DOHH2 (cell line): ENCODE results near the gene UBXN10.

Source experiments
- H3F3A ChIP-seq: fragments of 200-600 bp; sonication (generic), shearing (Covaris generic); 2 replicates; pipeline ENCODE4 v1.6.0; 2016; ENCODE audit warnings: antibody characterized with exemption, mild to moderate bottlenecking; ENCODE audit not compliant: control insufficient read depth, insufficient read depth
- H3K27ac ChIP-seq: fragments of 200-600 bp; sonication (generic); 2 replicates; pipeline ENCODE4 v1.5.1; 2014; ENCODE audit warnings: low read depth, mild to moderate bottlenecking, low read length, moderate library complexity
- H3K27me3 ChIP-seq: fragments of 200-600 bp; sonication (generic); 2 replicates; pipeline ENCODE4 v1.6.1; 2014; ENCODE audit warnings: mild to moderate bottlenecking, low read length, mixed read lengths; ENCODE audit not compliant: control insufficient read depth
- H3K36me3 ChIP-seq: fragments of 200-600 bp; sonication (generic); 2 replicates; pipeline ENCODE4 v1.6.1; 2014; ENCODE audit warnings: mild to moderate bottlenecking, low read length, moderate library complexity, mixed read lengths; ENCODE audit not compliant: control insufficient read depth
- H3K4me1 ChIP-seq: fragments of 200-600 bp; sonication (generic); 2 replicates; pipeline ENCODE4 v1.6.1; 2014; ENCODE audit warnings: mild to moderate bottlenecking, low read length, mixed read lengths; ENCODE audit not compliant: control insufficient read depth
- H3K4me2 ChIP-seq: fragments of 200-600 bp; sonication (generic); 2 replicates; pipeline ENCODE4 v1.6.0; 2014; ENCODE audit warnings: mild to moderate bottlenecking, low read length, moderate library complexity
- H3K4me3 ChIP-seq: fragments of 200-600 bp; sonication (generic); 2 replicates; pipeline ENCODE4 v1.5.1; 2014; ENCODE audit warnings: mild to moderate bottlenecking, low read length, mixed read lengths
- H3K79me2 ChIP-seq: fragments of 200-600 bp; sonication (generic); 2 replicates; pipeline ENCODE4 v1.6.1; 2014; ENCODE audit warnings: mild to moderate bottlenecking, low read length, mixed read lengths; ENCODE audit not compliant: control insufficient read depth
- H3K9me2 ChIP-seq: fragments of 200-600 bp; sonication (generic); replicated peaks from 2 replicates; pipeline ENCODE4 v1.6.1; 2014; ENCODE audit warnings: mild to moderate bottlenecking, low read length, mixed read lengths; ENCODE audit not compliant: control insufficient read depth
- H3K9me3 ChIP-seq: fragments of 200-600 bp; sonication (generic); 2 replicates; pipeline ENCODE4 v1.6.1; 2014; ENCODE audit warnings: antibody characterized with exemption, low read length, mixed read lengths; ENCODE audit not compliant: control insufficient read depth, insufficient read depth
- H4K20me1 ChIP-seq: fragments of 200-600 bp; sonication (generic); 2 replicates; pipeline ENCODE4 v1.6.0; 2014; ENCODE audit warnings: low read depth, mild to moderate bottlenecking, antibody characterized with exemption, low read length, moderate library complexity; ENCODE audit not compliant: control insufficient read depth, insufficient read depth
- CTCF ChIP-seq: fragments of 200-600 bp; sonication (generic); IDR thresholded peaks from one replicate; pipeline ENCODE4 v1.5.1; 2014; ENCODE audit warnings: antibody characterized with exemption, mild to moderate bottlenecking, low read depth, low read length; ENCODE audit not compliant: poor library complexity, severe bottlenecking
- EZH2phosphoT487 ChIP-seq: fragments of 200-600 bp; sonication (generic); IDR thresholded peaks from 2 replicates; pipeline ENCODE4 v1.6.1; 2017; ENCODE audit warnings: borderline replicate concordance, mild to moderate bottlenecking, antibody characterized with exemption, low read length, moderate library complexity, mixed read lengths

The UBXN10 gene

GRCh38 chr1:20139776-20140612 is 45.9 kb upstream of the UBXN10 start:
- no peak overlapping the region for H3K27ac ChIP-seq
- no peaks in the 10 kb centered on the region for H3K36me3 ChIP-seq
- H3K4me3 ChIP-seq, result no peak overlapping the region
- no peaks in the 10 kb centered on the region for H3K27me3 ChIP-seq
- H3K9me3 ChIP-seq, result no peaks in the 10 kb centered on the region
- no peaks in the 10 kb centered on the region for H4K20me1 ChIP-seq
- H3K9me2 ChIP-seq, result no peaks in the 10 kb centered on the region
- no peaks in the 10 kb centered on the region for H3F3A ChIP-seq
- H3K4me2 ChIP-seq, result no peak overlapping the region
- H3K4me1 ChIP-seq, result no peaks in the 10 kb centered on the region
- TF ChIP-seq EZH2phosphoT487 (no peak), CTCF (no peak)
- no peaks in the 10 kb centered on the region for H3K79me2 ChIP-seq

GRCh38 chr1:20141001-20141400 is 44.9 kb upstream of the UBXN10 start:
- no peak overlapping the region for H3K27ac ChIP-seq
- TF ChIP-seq CTCF (no peak), EZH2phosphoT487 (no peak)
- no peak overlapping the region for H3K4me3 ChIP-seq
- no peak overlapping the region for H3K4me2 ChIP-seq
- no peaks in the 10 kb centered on the region for H4K20me1 ChIP-seq
- H3K27me3 ChIP-seq, result no peaks in the 10 kb centered on the region
- H3K9me2 ChIP-seq, result no peaks in the 10 kb centered on the region
- no peaks in the 10 kb centered on the region for H3F3A ChIP-seq
- no peaks in the 10 kb centered on the region for H3K36me3 ChIP-seq
- H3K4me1 ChIP-seq, result no peaks in the 10 kb centered on the region
- no peaks in the 10 kb centered on the region for H3K9me3 ChIP-seq
- no peaks in the 10 kb centered on the region for H3K79me2 ChIP-seq

GRCh38 chr1:20141466-20141865 is 44.4 kb upstream of the UBXN10 start:
- Histone ChIP-seq H4K20me1 (no peaks in the 10 kb centered on the region), H3K36me3 (no peaks in the 10 kb centered on the region)

More at GRCh38 chr1:20141466-20141865, 44.4 kb upstream of the UBXN10 start:
- Histone ChIP-seq H3F3A (no peaks in the 10 kb centered on the region), H3K9me3 (no peaks in the 10 kb centered on the region), H3K27me3 (no peaks in the 10 kb centered on the region), H3K4me3 (no peak overlapping the region), H3K27ac (no peak overlapping the region), H3K4me2 (no peak overlapping the region), H3K79me2 (no peaks in the 10 kb centered on the region), H3K4me1 (no peaks in the 10 kb centered on the region), H3K9me2 (no peaks in the 10 kb centered on the region)
- TF ChIP-seq CTCF, result no peak
- TF ChIP-seq EZH2phosphoT487, result no peak
